Stimulated activated CD4-positive, alpha-beta T cell treated with anti-CD3 and anti-CD28 coated beads, Interleukin-15, amount 100 ng/mL, for 1 hour (primary cell): ENCODE data around the gene ELOB.

Experiments
- DNase-seq, 2 donors: peaks; one replicate each; pipeline ENCODE4 v3.0.0-alpha.2; 2020; ENCODE audit warnings: low read depth in 1 of 2, low spot score in 1 of 2

Gene ELOB

DNA sequence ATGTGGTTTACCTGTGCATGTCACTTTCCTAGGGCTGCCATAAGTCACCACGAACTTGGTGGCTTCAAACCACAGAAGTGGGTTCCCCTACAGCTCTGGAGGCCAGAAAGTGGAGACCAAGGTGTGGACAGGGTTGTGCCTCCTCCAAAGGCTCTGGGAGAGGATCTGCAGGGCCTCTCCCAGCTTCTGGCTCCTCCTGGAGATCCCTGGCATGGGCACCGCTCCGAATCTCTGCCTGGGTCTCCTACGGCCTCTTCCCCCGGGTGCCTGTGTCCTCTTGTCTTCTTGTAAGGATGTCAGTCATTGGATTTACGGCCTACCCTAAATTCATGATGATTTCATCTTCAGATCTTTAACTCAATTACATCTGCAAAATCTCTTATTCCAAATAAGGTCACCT lies 27.1 kb downstream of the ELOB start:
- DNase-seq, result no peak

DNA sequence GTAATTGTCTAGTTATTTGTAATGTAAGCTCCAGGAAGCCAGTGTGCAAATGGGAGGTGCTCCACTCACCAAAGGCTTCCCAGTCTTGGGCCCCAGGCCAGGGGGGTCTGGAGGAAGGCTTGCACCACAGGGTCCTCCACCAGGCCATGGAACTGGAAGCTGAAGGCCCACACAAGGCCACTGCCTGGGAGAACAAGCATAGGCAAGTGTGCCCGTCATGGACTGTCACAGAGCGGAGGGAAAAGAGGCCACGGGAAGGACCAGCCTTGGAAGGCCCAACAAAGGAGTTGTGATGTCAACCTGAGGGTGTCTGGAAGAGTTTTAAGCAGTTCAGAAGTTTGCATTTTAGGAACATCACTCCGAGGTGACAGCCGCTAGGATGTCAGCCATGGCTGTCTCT lies 27.6 kb downstream of the ELOB start:
- no peak for DNase-seq

GRCh38 chr16:2748757-2749455 lies 28.2 kb downstream of the ELOB start:
- no peak for DNase-seq

GRCh38 chr16:2745961-2746360 lies 31.1 kb downstream of the ELOB start:
- no peak for DNase-seq

DNA sequence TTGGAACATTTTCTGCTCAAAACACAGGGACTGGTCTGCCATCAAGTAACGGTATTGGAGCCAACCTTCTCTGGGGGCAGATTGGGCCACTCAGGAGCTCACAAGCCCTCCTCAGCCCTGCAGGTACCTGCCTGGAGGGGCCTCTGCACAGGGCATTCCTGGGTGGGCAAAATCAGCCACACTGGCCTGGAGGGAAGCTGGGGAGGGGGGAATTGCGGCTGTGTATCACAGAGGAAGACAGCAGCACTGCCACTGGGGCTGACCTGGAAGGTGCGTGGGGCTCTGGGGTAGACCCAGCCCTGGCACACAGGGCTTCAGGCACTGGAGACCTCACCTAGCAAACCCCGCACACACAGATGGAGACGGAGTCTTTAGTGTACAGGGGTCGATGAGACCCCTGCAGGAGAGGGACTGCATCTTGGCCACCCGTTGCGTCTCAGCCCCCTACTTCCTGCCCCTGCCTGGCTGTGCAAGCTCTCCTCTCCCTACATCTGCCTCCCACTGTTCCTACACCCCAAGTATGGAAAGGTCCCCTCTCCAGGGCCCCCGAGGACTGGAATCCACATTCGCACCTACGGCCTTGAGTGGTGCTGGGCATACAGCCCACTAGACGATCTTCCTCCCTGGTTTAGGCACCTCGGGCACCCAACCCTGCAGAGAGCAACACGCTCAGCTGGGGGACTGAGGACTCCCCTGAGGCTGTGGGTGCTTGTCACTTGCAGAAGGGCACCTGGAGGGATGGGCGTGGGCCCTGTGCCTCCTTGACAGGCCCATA lies 31.8 kb downstream of the ELOB start:
- DNase-seq, result no peak

DNA sequence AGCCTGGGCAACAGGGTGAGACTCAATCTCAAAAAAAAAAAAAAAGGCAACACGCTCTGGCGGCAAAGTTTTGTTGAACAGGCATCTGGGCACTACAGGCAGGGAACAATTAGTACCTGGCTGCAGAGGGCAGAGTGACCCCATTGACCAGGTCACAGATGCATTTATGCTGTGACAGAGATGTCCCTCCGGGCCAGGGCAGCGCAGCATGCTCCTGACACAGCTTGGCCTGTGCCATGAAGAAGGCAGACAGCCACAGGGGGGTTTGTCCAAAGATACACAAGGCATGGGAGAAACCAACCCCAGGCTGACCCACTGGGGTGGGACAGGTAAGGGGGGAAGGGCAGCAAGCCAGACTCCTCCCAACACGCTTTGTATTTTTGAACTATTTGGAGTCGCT lies 32.4 kb downstream of the ELOB start:
- DNase-seq, result no peak

DNA sequence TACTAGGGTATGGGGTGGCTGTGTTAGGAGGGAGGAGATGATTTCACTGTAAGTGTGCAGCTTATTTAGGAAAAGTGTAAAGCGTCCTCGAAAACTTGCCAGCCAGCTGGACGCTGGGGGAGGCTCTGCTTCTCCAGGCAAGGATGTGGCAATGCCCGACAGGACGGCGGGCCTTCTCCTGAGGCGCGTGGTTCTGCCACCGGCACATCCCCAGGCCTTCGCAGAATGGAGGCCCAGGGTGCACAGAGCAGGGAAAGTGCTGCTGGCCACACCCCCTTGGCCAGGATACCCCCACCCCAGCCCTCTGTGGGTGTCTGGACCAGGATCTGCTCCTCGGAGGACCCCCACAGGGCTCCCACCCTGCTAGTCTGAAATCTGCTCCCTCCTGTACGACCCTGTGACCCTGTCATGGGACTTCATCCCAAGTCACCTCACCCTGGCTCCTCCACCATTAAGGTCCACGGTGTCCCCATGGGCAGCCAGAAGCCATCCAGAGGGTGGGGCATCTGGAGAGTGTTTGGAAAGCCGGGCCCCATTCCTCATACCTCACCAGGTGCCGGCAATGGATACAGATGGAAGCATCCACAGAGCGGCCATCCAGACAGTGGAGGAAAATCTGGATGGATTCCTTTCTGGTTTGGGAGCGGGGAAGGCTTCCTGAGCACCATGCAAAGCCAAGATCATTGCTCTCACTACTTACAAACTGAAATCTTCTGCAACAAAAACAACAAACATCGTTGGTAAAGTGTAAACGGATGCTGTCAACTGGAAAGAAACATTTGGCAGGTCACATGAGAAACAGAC lies 33.9 kb downstream of the ELOB start:
- DNase-seq, result no peak

DNA sequence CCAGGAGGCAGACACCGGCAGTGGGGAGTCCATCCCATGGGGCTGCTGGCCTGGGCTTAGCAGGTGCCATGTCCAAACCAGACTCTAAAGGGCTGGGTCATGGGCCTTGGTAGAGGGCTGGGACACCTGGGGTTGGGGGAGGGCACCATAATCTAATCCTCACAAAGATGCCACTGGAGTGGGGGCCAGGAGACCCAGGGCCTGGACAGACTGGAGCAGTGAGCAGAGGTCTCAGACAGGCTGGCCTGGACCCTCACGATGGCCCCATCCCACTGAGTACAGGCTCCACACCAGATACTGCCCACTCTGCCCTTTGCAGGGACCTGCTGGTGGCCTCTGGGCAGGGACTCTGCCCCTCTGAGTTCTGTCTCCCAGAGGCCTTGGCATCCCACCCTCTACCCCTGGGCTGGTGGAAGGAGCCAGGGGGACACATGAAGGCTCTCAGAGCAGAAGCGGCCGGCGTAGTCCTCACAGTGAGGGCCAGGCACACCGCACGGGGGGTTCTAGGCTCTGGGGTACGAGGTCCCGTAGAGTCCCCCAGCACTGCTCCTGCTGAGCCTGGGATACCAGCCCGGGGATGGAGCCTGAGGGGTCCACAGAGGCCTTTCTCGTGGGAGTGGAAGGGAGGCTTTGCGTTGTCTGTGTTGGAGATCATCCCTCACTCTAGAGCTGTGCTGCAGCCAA lies 34.6 kb downstream of the ELOB start:
- DNase-seq, result no peak

DNA sequence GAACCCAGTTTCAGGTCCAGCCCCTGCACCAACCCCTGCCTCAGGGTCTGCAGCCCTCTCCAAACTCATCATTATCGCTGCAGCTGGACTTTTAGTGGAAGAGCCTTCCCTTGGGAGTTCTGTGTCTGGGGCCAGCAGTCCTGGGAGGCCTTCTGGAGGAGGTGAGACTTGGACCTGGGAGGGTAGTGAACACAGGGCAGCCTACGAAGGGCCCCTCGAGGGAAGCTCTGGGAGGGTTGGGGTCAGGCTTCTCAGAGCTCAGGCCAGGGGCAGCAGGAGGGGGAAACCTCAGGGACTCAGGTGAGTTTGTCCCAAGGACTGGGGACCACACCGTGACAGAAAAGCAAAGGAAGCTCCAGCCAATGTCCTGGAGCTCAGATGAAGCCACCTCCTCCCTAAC lies 35.9 kb downstream of the ELOB start:
- DNase-seq, result no peak

DNA sequence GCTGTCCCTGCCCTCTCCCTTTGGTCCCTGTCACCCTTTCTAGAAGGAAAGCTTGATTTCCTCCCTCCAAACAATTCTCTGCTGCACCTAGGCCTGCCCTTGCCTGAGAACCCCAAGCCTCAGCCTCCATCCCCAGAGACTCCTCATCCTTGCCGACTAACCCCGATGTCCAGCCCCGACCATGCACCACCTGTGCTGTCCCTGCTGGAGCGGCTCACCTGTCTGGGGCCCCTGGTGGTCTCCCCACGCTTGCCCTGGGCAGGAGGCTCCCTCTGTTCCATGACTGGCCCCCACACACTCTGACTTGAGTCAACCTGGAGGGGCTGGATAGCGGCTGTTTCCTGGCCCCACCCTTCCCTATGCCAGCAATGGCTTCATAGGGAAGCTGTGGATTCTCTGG lies 36.6 kb downstream of the ELOB start:
- DNase-seq, result no peak

DNA sequence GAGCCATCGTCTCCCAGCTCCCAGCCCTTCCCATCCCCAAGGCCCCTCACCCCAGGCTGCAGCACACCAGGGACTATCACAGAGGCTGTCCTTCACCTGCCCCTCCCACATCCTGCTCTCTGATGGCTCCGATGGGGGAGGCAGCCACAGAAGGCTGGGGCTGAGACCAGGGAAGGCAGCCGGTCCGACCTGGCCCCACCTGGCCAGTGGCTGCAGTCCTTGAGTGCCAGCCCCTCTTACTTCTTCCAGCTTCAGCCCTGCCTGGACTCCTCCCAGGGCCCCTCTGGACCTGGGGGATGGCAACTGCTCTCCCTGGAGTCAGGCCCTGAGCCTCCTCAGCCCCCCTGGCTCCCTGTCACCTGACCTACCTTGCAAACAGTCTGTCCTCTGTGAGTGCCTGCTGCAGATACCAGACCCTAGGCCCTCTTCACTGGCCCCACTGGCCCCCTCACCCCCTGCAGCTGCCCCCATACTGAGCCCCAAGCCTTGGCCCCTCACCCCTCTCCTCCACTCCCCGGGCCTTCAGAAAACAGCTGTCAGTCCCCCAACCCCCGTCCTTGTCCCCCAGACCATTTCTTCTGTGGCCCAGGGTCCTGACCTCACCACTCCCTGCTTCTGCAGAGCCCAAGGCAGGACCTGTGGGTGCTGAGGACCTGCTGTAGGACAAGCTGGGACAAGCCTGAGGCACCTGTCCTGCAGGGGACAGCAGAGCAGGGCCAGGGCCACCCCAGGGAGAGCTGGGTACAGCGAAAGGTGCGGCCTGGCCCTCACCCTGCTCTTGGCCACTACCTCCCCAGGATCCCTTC lies 37.3 kb downstream of the ELOB start:
- no peak for DNase-seq

DNA sequence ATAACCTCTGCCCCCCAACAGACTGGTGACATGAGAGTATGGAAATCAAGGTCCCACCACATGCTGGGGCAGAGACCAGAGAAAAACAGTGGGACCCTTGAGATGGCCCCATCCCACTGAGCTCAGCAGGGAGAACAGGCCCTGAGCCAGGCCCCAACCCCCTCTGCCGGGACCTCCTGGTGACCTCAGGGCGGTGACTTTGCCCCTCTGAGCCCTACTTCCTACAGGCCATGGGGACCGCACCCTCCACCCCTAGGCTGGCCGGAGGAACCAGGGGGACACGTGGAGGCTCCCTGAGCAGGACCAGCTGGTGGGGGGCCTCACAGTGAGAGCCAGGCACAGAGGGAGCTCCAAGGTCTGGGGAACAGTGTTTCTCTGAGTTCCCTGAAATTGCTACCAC lies 38.5 kb downstream of the ELOB start:
- DNase-seq, result no peak

DNA sequence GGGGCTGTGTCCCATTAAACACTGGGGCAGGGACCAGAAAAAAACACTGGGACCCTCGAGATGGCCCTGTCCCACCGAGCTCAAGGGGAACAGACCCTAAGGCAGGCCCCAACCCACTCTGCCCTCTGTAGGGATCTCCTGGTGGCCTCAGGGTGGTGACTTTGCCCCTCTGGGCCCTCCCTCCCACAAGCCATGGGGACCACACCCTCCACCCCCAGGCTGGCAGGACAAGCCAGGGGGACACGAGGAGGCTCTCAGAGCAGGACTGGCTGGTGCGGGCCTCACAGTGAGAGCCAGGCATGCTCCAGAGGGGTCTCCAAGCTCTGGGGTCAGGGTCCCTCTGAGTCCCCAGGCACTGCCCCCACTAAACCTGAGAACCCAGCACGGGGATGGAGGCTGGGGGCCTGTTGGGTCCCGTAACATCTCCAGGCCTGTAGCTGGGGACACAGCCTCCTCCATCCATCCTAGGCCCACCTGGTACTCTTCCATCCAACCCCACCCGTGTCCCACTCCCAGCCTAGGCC lies 39.1 kb downstream of the ELOB start:
- DNase-seq, result no peak

GRCh38 chr16:2737238-2737605 lies 39.9 kb downstream of the ELOB start:
- DNase-seq, result no peak

DNA sequence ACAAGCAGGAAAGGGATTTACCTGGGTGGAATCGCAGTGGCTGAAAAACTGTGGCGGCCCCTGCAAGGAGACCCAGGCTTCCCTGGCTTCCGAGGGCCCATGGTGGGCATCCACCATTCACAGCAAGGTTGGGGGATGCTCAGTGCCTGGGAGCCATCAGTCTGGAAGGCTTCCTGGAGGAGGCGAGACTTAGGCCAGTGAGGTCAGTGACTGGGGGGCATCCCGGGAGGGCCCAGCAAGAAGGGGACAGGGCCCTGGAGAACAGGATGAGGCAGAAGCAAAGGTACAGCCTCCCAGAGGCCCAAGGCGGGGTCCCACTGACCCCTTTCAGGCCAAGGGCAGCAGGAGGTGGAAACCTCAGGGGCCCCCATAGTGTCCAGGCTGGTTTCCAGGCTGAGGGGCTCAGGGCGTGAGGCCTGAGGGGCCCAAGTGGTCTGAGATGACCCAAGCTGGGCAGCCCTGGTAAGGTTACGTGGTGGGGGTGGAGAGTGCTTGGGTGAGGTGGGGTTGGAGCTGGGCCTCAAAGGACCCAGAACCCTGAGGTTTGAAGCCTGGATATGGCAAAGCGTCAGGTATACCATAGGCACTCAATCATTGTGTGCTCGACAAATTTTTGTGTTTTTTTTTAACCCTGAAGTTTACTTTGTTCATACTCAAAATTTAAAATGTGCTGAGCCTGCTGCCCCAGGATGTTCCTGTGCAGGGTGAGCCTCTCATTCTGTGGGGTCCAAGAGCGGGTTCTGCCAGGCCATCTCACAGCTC lies 40.4 kb downstream of the ELOB start:
- no peak for DNase-seq

DNA sequence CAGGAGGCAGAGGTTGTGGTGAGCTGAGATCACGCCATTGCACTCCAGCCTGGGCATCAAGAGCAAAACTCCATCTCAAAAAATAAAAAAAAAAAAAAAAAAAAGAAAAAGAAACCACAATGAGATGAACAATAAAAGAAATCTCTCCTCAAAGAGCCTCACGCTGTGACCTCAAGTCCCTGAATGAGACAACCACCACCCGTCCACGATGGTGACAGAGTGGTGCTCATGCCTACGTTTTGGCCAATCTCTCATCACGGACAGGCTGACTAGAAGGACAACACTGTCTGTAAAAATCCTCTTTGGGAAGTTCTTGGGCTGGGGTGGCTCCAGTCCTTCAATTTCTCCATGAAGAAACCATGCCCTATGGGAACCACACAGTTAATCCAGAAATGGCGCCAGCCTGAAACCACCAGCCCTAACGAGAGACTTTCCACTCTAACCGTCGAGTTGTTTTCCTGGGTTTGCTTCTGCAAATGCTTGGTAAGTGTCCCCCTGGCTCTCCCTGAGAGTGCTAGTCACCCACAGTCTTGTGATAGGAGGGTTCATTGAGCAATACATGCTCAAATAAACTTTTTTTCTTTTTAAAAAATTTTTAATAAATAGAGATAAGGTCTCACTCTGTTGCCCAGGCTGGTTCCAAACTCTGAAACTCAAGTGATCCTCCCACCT lies 42.1 kb downstream of the ELOB start:
- DNase-seq, result no peak

DNA sequence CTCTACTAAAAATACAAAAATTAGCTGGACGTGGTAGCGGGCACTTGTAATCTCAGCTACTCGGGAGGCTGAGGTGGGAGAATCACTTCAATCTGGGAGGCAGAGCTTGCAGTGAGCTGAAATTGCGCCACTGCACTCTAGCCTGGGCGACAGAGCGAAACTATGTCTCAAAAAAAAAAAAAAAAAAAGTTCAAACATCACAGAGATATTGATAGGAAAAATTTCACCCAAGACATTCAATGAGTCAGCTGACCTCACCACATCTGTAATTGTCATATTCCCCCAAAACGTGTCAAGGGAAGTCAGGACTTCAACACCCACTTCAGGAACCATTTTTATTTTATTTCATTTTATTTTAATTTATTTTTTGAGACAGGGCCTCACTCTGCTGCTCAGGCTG lies 49.0 kb downstream of the ELOB start:
- no peak for DNase-seq

DNA sequence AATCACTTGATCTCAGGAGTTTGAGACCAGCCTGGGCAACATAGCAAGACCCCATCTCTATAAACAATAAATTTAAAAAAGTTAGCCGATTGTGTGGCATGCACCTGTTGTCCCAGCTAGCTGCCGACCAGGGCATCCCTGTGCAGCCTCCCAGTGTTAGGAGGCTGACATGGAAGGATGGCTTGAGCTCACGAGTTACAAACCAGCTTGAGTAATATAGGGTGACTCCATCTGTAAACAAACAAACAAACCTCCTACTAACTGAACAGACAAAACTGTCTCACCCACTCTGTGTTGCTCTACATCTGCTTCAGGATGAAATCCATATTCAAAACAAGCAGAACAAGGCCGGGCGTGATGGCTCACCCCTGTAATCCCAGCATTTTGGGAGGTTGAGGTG lies 50.2 kb downstream of the ELOB start:
- no peak for DNase-seq

- DNase-seq, result no peak
Measured at GRCh38 chr16:2724816-2725348, 52.2 kb downstream of the ELOB start.
